ENCODE results near the gene FOXD2.

Gene FOXD2

GRCh38 chr1:47406966-47407365 lies 30.9 kb upstream of the FOXD2 start:
- TF ChIP-seq YY1 (IDR thresholded peaks at IDR 0.05; ENCODE audit: low read depth) (no peak), TEAD4 (IDR thresholded peaks at IDR 0.05) (no peak), RAD21 (IDR thresholded peaks at IDR 0.05; ENCODE audit: low read depth) (no peak), CEBPB (IDR thresholded peaks at IDR 0.05) (no peak), ZBTB7A (IDR thresholded peaks at IDR 0.05; ENCODE audit: low read depth) (no peak), MAX (IDR thresholded peaks at IDR 0.05) (no peak), EP300 (IDR thresholded peaks at IDR 0.05; ENCODE audit: borderline replicate concordance) (no peak), USF1 (IDR thresholded peaks at IDR 0.05) (no peak), FOXM1 (IDR thresholded peaks at IDR 0.05; ENCODE audit: borderline replicate concordance, low read depth) (no peak), TAF1 (IDR thresholded peaks at IDR 0.05; ENCODE audit: low read depth) (no peak)

GRCh38 chr1:47407481-47407880 lies 30.4 kb upstream of the FOXD2 start:
- TF ChIP-seq NFIC (IDR thresholded peaks at IDR 0.05) = no peak
- TF ChIP-seq FOXM1 (IDR thresholded peaks at IDR 0.05; ENCODE audit: borderline replicate concordance, low read depth) = no peak
- no peak for TF ChIP-seq CEBPB (IDR thresholded peaks at IDR 0.05)

- TF ChIP-seq REST (IDR thresholded peaks at IDR 0.05; ENCODE audit: low read depth) (no peak), NFIC (IDR thresholded peaks at IDR 0.05) (0 out of 2 replicates have a peak, but pooled peaks have one; percentile 14)
Observed at GRCh38 chr1:47409311-47410067, 28.4 kb upstream of the FOXD2 start.

- TF ChIP-seq CEBPB (IDR thresholded peaks at IDR 0.05) (no peak), RAD21 (IDR thresholded peaks at IDR 0.05; ENCODE audit: low read depth) (no peak), TAF1 (IDR thresholded peaks at IDR 0.05; ENCODE audit: low read depth) (no peak), TEAD4 (IDR thresholded peaks at IDR 0.05) (no peak)
Observed at GRCh38 chr1:47410068-47410455, 27.8 kb upstream of the FOXD2 start.

GRCh38 chr1:47411436-47411835 lies 26.4 kb upstream of the FOXD2 start:
- TF ChIP-seq USF1 (IDR thresholded peaks at IDR 0.05) (no peak), REST (IDR thresholded peaks at IDR 0.05; ENCODE audit: low read depth) (no peak), MAX (IDR thresholded peaks at IDR 0.05) (no peak), TCF12 (IDR thresholded peaks at IDR 0.05; ENCODE audit: low read depth) (no peak), TEAD4 (IDR thresholded peaks at IDR 0.05) (no peak), FOXM1 (IDR thresholded peaks at IDR 0.05; ENCODE audit: borderline replicate concordance, low read depth) (no peak), TAF1 (IDR thresholded peaks at IDR 0.05; ENCODE audit: low read depth) (no peak), CEBPB (IDR thresholded peaks at IDR 0.05) (no peak), ZBTB7A (IDR thresholded peaks at IDR 0.05; ENCODE audit: low read depth) (no peak), YY1 (IDR thresholded peaks at IDR 0.05; ENCODE audit: low read depth) (no peak), RAD21 (IDR thresholded peaks at IDR 0.05; ENCODE audit: low read depth) (no peak), CREB1 (IDR thresholded peaks at IDR 0.05; ENCODE audit: low read depth) (no peak)

- TF ChIP-seq EGR1 (IDR thresholded peaks at IDR 0.05) = no peak
- TF ChIP-seq TCF12 (IDR thresholded peaks at IDR 0.05; ENCODE audit: low read depth) = no peak
- no peak for TF ChIP-seq CEBPB (IDR thresholded peaks at IDR 0.05)
- no peak for TF ChIP-seq YY1 (IDR thresholded peaks at IDR 0.05; ENCODE audit: low read depth)
- TF ChIP-seq ZBTB7A (IDR thresholded peaks at IDR 0.05; ENCODE audit: low read depth) = no peak
- TF ChIP-seq RAD21 (IDR thresholded peaks at IDR 0.05; ENCODE audit: low read depth) = no peak
- TF ChIP-seq NFIC (IDR thresholded peaks at IDR 0.05) = no peak
- no peak for TF ChIP-seq FOXM1 (IDR thresholded peaks at IDR 0.05; ENCODE audit: borderline replicate concordance, low read depth)
- no peak for TF ChIP-seq MAX (IDR thresholded peaks at IDR 0.05)
- no peak for TF ChIP-seq USF1 (IDR thresholded peaks at IDR 0.05)
- TF ChIP-seq CREB1 (IDR thresholded peaks at IDR 0.05; ENCODE audit: low read depth) = no peak
- no peak for TF ChIP-seq REST (IDR thresholded peaks at IDR 0.05; ENCODE audit: low read depth)
- TF ChIP-seq TEAD4 (IDR thresholded peaks at IDR 0.05) = no peak
- no peak for TF ChIP-seq EP300 (IDR thresholded peaks at IDR 0.05; ENCODE audit: borderline replicate concordance)
Observed at GRCh38 chr1:47412437-47412836, 25.4 kb upstream of the FOXD2 start.
